H9 (cell line): ENCODE measurements around the gene SIPA1L3. TPM values are rescaled to one million over a fixed set of nuclear protein-coding genes. Genes with fewer than 3 reads are reported as not detected.
A peak's percentile ranks its signal among the peaks of the same experiment; 100 is the strongest.

Experiments
- DNase-seq: peaks from one replicate; pipeline ENCODE4 v3.0.0-alpha.2; 2017
- H2AFZ ChIP-seq: one replicate; pipeline ENCODE4 v1.6.1; 2013; ENCODE audit warnings: mild to moderate bottlenecking, low read length, control low read depth, moderate library complexity
- H2AK5ac ChIP-seq: 2 replicates; pipeline ENCODE4 v1.6.1; 2013; ENCODE audit warnings: low read length, control low read depth, mixed read lengths; ENCODE audit not compliant: insufficient read length
- H2BK120ac ChIP-seq: one replicate; pipeline ENCODE4 v1.6.1; 2013; ENCODE audit warnings: low read depth, mild to moderate bottlenecking, low read length, control low read depth, inconsistent platforms; ENCODE audit not compliant: poor library complexity, severe bottlenecking
- H2BK12ac ChIP-seq: 2 replicates; pipeline ENCODE4 v1.6.1; 2013; ENCODE audit warnings: low read length, control low read depth, mixed read lengths, low read depth; ENCODE audit not compliant: insufficient read length
- H2BK15ac ChIP-seq: 2 replicates; pipeline ENCODE4 v1.6.1; 2013; ENCODE audit warnings: low read depth, low read length, control low read depth
- H2BK20ac ChIP-seq: one replicate; pipeline ENCODE4 v1.6.1; 2013; ENCODE audit warnings: low read depth, mild to moderate bottlenecking, low read length, control low read depth, inconsistent platforms; ENCODE audit not compliant: poor library complexity, severe bottlenecking
- H2BK5ac ChIP-seq: 2 replicates; pipeline ENCODE4 v1.6.1; 2013; ENCODE audit warnings: low read length, control low read depth, mixed read lengths; ENCODE audit not compliant: insufficient read length
- H3K14ac ChIP-seq: 2 replicates; pipeline ENCODE4 v1.6.1; 2013; ENCODE audit warnings: low read length, control low read depth; ENCODE audit not compliant: insufficient read depth
- H3K18ac ChIP-seq: 2 replicates; pipeline ENCODE4 v1.6.1; 2013; ENCODE audit warnings: low read depth, mild to moderate bottlenecking, mixed read lengths, low read length, control low read depth; ENCODE audit not compliant: insufficient read length
- H3K23ac ChIP-seq: 2 replicates; pipeline ENCODE4 v1.6.1; 2013; ENCODE audit warnings: low read length, control low read depth, mixed read lengths, low read depth; ENCODE audit not compliant: insufficient read length
- H3K23me2 ChIP-seq: 2 replicates; pipeline ENCODE4 v1.6.1; 2013; ENCODE audit warnings: low read depth, mild to moderate bottlenecking, mixed read lengths, low read length, control low read depth; ENCODE audit not compliant: insufficient read length, poor library complexity, severe bottlenecking
- H3K27ac ChIP-seq: 2 replicates; pipeline ENCODE4 v1.5.1; 2013; ENCODE audit warnings: low read length, control low read depth, mixed read lengths, low read depth; ENCODE audit not compliant: insufficient read length
- H3K27me3 ChIP-seq: 2 replicates; pipeline ENCODE4 v1.6.1; 2013; ENCODE audit warnings: low read length, control low read depth, inconsistent platforms; ENCODE audit not compliant: insufficient read depth
- H3K4ac ChIP-seq: 2 replicates; pipeline ENCODE4 v1.6.1; 2013; ENCODE audit warnings: low read depth, mild to moderate bottlenecking, control low read depth, inconsistent platforms, low read length, moderate library complexity
- H3K4me1 ChIP-seq: 2 replicates; pipeline ENCODE4 v1.6.1; 2013; ENCODE audit warnings: low read length, control low read depth, inconsistent platforms; ENCODE audit not compliant: insufficient read depth
- H3K4me2 ChIP-seq: 2 replicates; pipeline ENCODE4 v1.6.1; 2013; ENCODE audit warnings: low read length, control low read depth, mixed read lengths; ENCODE audit not compliant: insufficient read length, insufficient read depth
- H3K56ac ChIP-seq: 2 replicates; pipeline ENCODE4 v1.6.1; 2013; ENCODE audit warnings: low read depth, mild to moderate bottlenecking, mixed read lengths, low read length, control low read depth; ENCODE audit not compliant: insufficient read length
- H3K79me1 ChIP-seq: 2 replicates; pipeline ENCODE4 v1.6.1; 2013; ENCODE audit warnings: low read depth, mild to moderate bottlenecking, moderate library complexity, low read length, control low read depth, inconsistent platforms; ENCODE audit not compliant: insufficient read depth, poor library complexity, severe bottlenecking
- H3K79me2 ChIP-seq: 2 replicates; pipeline ENCODE4 v1.6.1; 2013; ENCODE audit warnings: low read length, control low read depth, inconsistent platforms; ENCODE audit not compliant: insufficient read depth
- H3K9ac ChIP-seq: 2 replicates; pipeline ENCODE4 v1.6.1; 2013; ENCODE audit warnings: low read length, control low read depth, mixed read lengths; ENCODE audit not compliant: insufficient read length; ENCODE audit errors: extremely low read depth
- H3K9me3 ChIP-seq: one replicate; pipeline ENCODE4 v1.6.1; 2013; ENCODE audit warnings: low read depth, low read length, inconsistent platforms; ENCODE audit not compliant: control insufficient read depth
- H3T11ph ChIP-seq: one replicate; pipeline ENCODE4 v1.6.1; 2013; ENCODE audit warnings: mild to moderate bottlenecking, low read length, control low read depth, inconsistent platforms
- H4K20me1 ChIP-seq: one replicate; pipeline ENCODE4 v1.6.1; 2013; ENCODE audit not compliant: control insufficient read depth, insufficient read length, insufficient read depth
- H4K5ac ChIP-seq: 2 replicates; pipeline ENCODE4 v1.6.1; 2013; ENCODE audit warnings: low read depth, mild to moderate bottlenecking, mixed read lengths, low read length, control low read depth; ENCODE audit not compliant: insufficient read length
- H4K8ac ChIP-seq: replicated peaks from 2 replicates; pipeline ENCODE4 v1.6.1; 2013; ENCODE audit warnings: low read length, control low read depth, mixed read lengths, low read depth; ENCODE audit not compliant: insufficient read length
- H4K91ac ChIP-seq: 2 replicates; pipeline ENCODE4 v1.6.1; 2013; ENCODE audit warnings: low read depth, mild to moderate bottlenecking, moderate library complexity, mixed read lengths, low read length, control low read depth; ENCODE audit not compliant: insufficient read length
- H3K27ac Mint-ChIP-seq, 3 experiments: 2 replicates in 2 of 3; 3 replicates in 1 of 3; pipeline ENCODE4 v1.8.0; 2020 to 2021; ENCODE audit warnings: mixed read lengths in 3 of 3, mild to moderate bottlenecking in 1 of 3, moderate library complexity in 1 of 3
- H3K27me3 Mint-ChIP-seq: 2 replicates; pipeline ENCODE4 v1.8.0; 2021; ENCODE audit warnings: low read depth, mild to moderate bottlenecking, moderate library complexity, mixed read lengths
- H3K36me3 Mint-ChIP-seq, 3 experiments: 2 replicates in 2 of 3; 3 replicates in 1 of 3; pipeline ENCODE4 v1.8.0; 2020 to 2021; ENCODE audit warnings: low read depth in 3 of 3, mixed read lengths in 3 of 3; ENCODE audit not compliant: insufficient read depth in 1 of 3
- H3K4me1 Mint-ChIP-seq, 2 experiments: 2 replicates each; pipeline ENCODE4 v1.8.0; 2020; ENCODE audit warnings: mixed read lengths in 2 of 2
- H3K4me3 Mint-ChIP-seq, 2 experiments: 2 replicates in 1 of 2; 3 replicates in 1 of 2; pipeline ENCODE4 v1.8.0; 2020 to 2021; ENCODE audit warnings: mild to moderate bottlenecking in 2 of 2, mixed read lengths in 2 of 2, moderate library complexity in 1 of 2
- H3K9me3 Mint-ChIP-seq, 2 experiments: 2 replicates in 1 of 2; 3 replicates in 1 of 2; pipeline ENCODE4 v1.8.0; 2020; ENCODE audit warnings: mild to moderate bottlenecking in 2 of 2, mixed read lengths in 2 of 2, moderate library complexity in 1 of 2
- CTCF ChIP-seq: fragments of 200-600 bp; sonication (generic); conservative IDR thresholded peaks from 3 replicates; pipeline ENCODE4 v1.8.0; 2021; ENCODE audit warnings: antibody characterized with exemption, mild to moderate bottlenecking
- WGBS: extraction: QIAGEN DNeasy Blood & Tissue Kit; methylation state at CpG from one replicate; pipeline ENCODE4 v1.1.7; 2013; ENCODE audit warnings: missing lambda C conversion rate, low lambda C conversion rate, mixed read lengths; ENCODE audit not compliant: insufficient read length; ENCODE audit errors: extremely low coverage; 5-methylcytosine and 5-hydroxymethylcytosine counted together
- total RNA-seq: library from RNA; stranded (reverse); gene quantifications from 2 replicates; pipeline ENCODE4 v1.2.1, GENCODE V29; 2021

Gene SIPA1L3
- total RNA-seq, 1 experiment from 2014 or later, result 40.1 TPM

GRCh38 chr19:38163419-38164290 is 256.6 kb downstream of the SIPA1L3 start:
- H3K4me3 Mint-ChIP-seq, result peak overlapping the region in 1 of 2 experiments; percentile 5; a peak in 1 of 5 replicates
- Histone ChIP-seq H3K27ac (no peak overlapping the region), H3K9ac (no peak overlapping the region), H2BK20ac (no peak overlapping the region), H3K23ac (no peak overlapping the region), H3K79me2 (no peaks in the 10 kb centered on the region), H4K20me1 (no peaks in the 10 kb centered on the region), H2BK5ac (no peak overlapping the region), H3K23me2 (no peaks in the 10 kb centered on the region), H3T11ph (no peak overlapping the region), H3K4me1 (peaks cover under 1% of the 10 kb centered on the region; the same call in 1 of the 2 replicates), H2AK5ac (no peak overlapping the region), H3K4ac (no peak overlapping the region), H3K18ac (no peak overlapping the region), H3K56ac (no peak overlapping the region), H4K91ac (no peak overlapping the region), H3K9me3 (peaks cover 12% of the 10 kb centered on the region), H3K4me2 (no peak overlapping the region), H2BK12ac (no peak overlapping the region), H2AFZ (no peak overlapping the region), H3K14ac (no peak overlapping the region), H4K5ac (no peak overlapping the region), H4K8ac (no peak overlapping the region), H2BK15ac (no peak overlapping the region), H3K27me3 (no peaks in the 10 kb centered on the region), H3K79me1 (no peaks in the 10 kb centered on the region), H2BK120ac (no peak overlapping the region)
- whole genome bisulfite sequencing, result no CpG with 5 or more reads among the region's 23 CpGs
- H3K4me1 Mint-ChIP-seq, result peaks cover 5% of the 10 kb centered on the region in 2 experiments
- no peak for DNase-seq
- H3K9me3 Mint-ChIP-seq, result peaks cover 8 to 18% of the 10 kb centered on the region in 2 experiments
- peaks cover 38 to 64% (median 49%) of the 10 kb centered on the region in 3 experiments for H3K36me3 Mint-ChIP-seq
- peak overlapping the region; percentile 49 to 67 (median 66); a peak in 3 of 7 replicates for H3K27ac Mint-ChIP-seq
- no peak for TF ChIP-seq CTCF
- H3K27me3 Mint-ChIP-seq, result no peaks in the 10 kb centered on the region
